ENCODE data around the gene ATP6V1A.
"Not testable (repeated sequence)": the region's sequence is repeated elsewhere in the genome, so short reads cannot be mapped to it uniquely, and the experiment has no call there.

The ATP6V1A gene

GRCh38 chr3:113819866-113820265, 73.0 kb downstream of the ATP6V1A start:
- DNase-seq (ENCODE audit: low read depth in 3 of 3, low spot score in 1 of 3) = no peak

- no peak for DNase-seq (ENCODE audit: low read depth in 3 of 3, low spot score in 1 of 3)
Observed at GRCh38 chr3:113825090-113825489, 78.3 kb downstream of the ATP6V1A start.

GRCh38 chr3:113828600-113828999, 81.8 kb downstream of the ATP6V1A start:
- no peak for DNase-seq (ENCODE audit: low read depth in 3 of 3, low spot score in 1 of 3)

DNA sequence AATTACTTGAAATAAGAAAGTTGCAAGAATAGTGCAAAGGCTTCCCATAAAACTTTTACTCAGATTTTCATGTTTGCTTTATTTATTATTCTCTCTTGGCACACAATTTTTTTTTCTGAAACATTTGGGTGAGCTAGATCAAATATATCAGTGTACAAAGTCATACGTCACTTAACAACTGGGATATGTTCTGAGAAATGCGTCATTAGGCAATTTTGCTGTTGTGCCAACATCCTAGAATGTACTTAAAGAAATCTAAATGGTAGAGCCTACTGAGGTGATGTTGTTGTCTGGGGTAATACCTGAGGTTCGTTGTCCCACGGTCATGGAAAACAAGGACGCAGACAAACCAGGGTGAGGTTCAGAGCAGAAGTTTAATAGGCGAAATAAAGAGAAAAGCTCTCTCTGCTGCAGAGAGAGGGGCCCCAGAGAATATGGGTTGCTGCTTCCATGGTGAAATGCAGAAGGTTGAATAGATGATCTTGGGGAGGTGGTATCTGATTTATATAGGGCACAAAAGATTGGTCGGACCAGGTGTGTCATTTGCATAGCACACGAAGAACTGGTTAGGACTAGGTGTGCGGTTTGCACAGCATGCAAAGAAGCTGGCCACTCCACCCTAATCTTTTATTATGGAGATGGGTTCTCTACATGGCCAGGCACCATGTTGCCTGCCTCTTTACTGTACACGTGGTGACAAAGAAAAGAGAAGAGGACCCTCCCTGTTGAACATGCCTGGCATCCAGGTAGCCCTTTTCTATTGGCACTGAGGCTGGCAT, 82.9 kb downstream of the ATP6V1A start:
- no peak for DNase-seq (ENCODE audit: low read depth in 3 of 3, low spot score in 1 of 3)

DNA sequence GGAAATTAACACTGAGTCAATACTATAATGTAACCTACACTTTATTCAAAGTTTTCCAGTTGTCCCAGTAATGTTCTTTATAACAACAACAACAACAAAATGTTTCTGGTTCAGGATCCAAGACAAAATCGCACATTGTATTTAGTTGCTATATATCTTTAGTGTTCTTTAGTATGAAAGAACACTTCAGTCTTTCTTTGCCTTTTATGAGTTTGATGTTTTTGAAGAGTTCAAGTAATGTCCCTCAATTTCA, 84.2 kb downstream of the ATP6V1A start:
- DNase-seq (ENCODE audit: low read depth in 3 of 3, low spot score in 1 of 3) = no peak

GRCh38 chr3:113832477-113833164, 85.8 kb downstream of the ATP6V1A start:
- no peak for DNase-seq (ENCODE audit: low read depth in 3 of 3, low spot score in 1 of 3)

GRCh38 chr3:113834983-113835382, 88.1 kb downstream of the ATP6V1A start:
- DNase-seq (ENCODE audit: low read depth in 3 of 3, low spot score in 1 of 3) = no peak

DNA sequence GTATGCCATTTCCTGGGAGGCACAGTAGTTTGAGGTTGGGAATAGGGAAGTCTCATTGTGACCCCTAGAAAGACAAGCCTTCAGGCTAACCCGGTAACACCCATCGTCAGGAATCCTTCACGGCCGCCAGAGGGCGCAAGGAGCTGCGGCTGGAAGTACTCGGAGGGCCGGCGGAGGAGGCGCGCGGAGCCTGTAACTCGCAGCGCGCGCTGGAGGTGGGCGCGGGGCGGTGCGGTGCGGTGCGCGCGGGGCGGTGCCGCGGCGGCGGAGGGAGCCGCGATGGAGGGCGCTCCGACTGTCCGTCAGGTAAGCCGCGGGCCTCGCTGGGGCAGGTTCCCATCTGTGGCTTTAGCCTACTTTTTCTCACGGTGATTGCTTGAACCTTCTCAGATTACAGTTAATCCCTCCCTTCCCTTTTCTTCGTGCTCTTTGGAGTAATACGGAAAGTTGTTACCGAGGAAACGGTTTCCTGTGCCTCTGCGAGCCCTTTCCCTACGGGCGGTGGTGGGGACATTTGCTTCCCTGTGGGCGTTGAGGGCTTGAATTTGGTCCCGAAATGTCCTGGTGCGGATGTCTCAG, 91.9 kb downstream of the ATP6V1A start, which contains the start of gene GRAMD1C:
Gene GRAMD1C, plus strand, starts transcription at position 158 of the 579 bp plus-strand sequence. Its CDS starts 122 bp downstream, at position 280.
- DNase-seq (ENCODE audit: low read depth in 3 of 3, low spot score in 1 of 3) = peak; percentile 66 to 74 (median 69)

GRCh38 chr3:113839551-113839950, 92.7 kb downstream of the ATP6V1A start:
- no peak for DNase-seq (ENCODE audit: low read depth in 3 of 3, low spot score in 1 of 3)

- DNase-seq (ENCODE audit: low read depth in 3 of 3, low spot score in 1 of 3) = no peak
Observed at GRCh38 chr3:113844622-113845222, 97.9 kb downstream of the ATP6V1A start.

GRCh38 chr3:113847247-113847646, 100.4 kb downstream of the ATP6V1A start:
- no peak for DNase-seq (ENCODE audit: low read depth in 3 of 3, low spot score in 1 of 3)

DNA sequence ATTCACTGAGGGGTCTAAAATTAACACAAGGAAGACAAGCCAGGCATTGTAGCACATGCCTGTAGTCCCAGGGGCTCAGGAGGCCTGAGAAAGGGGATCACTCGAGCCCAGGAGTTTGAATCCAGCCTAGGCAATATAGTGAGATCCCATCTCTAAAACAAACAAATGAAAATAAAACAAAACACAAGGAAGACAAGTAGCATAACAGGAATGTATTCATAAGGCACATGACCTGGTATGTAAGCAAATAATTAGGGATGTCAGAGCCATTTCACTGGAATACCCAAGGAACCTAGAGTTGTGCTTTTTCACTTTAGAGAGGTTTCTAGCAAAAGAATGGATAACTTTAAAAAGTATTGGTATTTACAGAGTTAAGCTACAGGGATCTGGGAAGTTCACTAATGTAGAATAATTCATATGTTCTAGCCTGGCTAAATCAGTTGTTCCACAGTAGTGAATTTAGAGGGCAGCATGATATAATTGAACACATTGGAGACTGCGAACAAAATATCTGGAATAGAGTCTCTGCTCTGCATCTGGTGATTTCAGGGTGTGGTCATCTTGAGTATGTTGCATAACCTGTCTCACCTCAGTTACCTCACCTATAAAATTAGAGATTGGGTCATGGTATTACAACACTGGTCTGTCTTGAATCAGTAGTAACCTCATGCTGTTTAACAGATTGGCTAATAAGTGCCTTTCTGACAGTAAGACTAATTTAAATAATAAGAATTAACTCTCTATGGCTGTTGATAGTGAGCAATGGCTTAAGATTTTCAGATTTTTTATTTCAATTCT, 101.0 kb downstream of the ATP6V1A start:
- DNase-seq (ENCODE audit: low read depth in 3 of 3, low spot score in 1 of 3) = no peak

- not testable (repeated sequence) for DNase-seq (ENCODE audit: low read depth in 3 of 3, low spot score in 1 of 3)
Observed at GRCh38 chr3:113849071-113849470, 102.2 kb downstream of the ATP6V1A start.

GRCh38 chr3:113849841-113850240, 103.0 kb downstream of the ATP6V1A start:
- DNase-seq (ENCODE audit: low read depth in 3 of 3, low spot score in 1 of 3) = not testable (repeated sequence)

- DNase-seq (ENCODE audit: low read depth in 3 of 3, low spot score in 1 of 3) = not testable (repeated sequence)
Observed at GRCh38 chr3:113850391-113850790, 103.6 kb downstream of the ATP6V1A start.

DNA sequence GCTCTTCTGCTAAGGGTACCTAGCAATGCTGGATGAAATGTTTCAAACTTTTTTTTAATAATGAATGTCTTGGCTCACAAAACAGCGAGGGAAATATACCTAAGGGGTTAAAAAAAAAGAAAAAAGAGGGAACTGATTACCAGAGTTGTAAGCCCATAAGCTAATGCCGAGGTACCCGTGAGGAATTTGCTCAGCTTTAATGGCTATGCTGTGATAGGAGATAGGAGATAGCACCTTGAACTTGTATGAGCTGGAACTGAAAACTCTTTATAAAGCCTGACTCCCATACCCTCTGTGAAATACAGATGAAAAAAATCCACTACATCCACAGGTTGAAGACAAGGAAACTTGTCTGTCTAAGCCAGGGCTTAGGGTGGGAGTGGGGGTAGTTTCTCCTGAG, 105.7 kb downstream of the ATP6V1A start:
- no peak for DNase-seq (ENCODE audit: low read depth in 3 of 3, low spot score in 1 of 3)

Data from stimulated activated CD4-positive, alpha-beta T cell treated with anti-CD3 and anti-CD28 coated beads, TNF-alpha, amount 100 ng/mL, for 1 hour (primary cell).